ENCODE results near the gene FBLN2. TPM values are rescaled to one million over a fixed set of nuclear protein-coding genes. Genes with fewer than 3 reads are reported as not detected.

Gene FBLN2
- total and polyA plus RNA-seq, 4 donors: 1.3 to 9.1 (median 4.3) TPM

GRCh38 chr3:13577181-13578121, 28.5 kb downstream of the FBLN2 start:
- Histone ChIP-seq H3K36me3 (ENCODE audit: control insufficient read depth in 4 of 4, insufficient read depth in 3 of 4, low read depth in 1 of 4, low read length in 3 of 4) (no peaks in the 10 kb centered on the region), H3K4me1 (ENCODE audit: control insufficient read depth in 4 of 4, insufficient read depth in 4 of 4, low read length in 3 of 4) (no peaks in the 10 kb centered on the region), H3K9me3 (ENCODE audit: control insufficient read depth in 4 of 4, low read length in 3 of 4) (no peaks in the 10 kb centered on the region), H3K4me3 (ENCODE audit: low read depth in 1 of 3, low read length in 3 of 3) (no peak overlapping the region), H3K27ac (ENCODE audit: low read depth in 1 of 2, low read length in 2 of 2) (no peak overlapping the region), H3K9ac (ENCODE audit: low read depth in 1 of 2, low read length in 2 of 2) (no peak overlapping the region), H3K27me3 (ENCODE audit: control insufficient read depth in 4 of 4, insufficient read depth in 4 of 4, low read length in 3 of 4) (no peaks in the 10 kb centered on the region)
- DNase-seq (ENCODE audit: low spot score): no peak
- 92% methylated on average over 13 of the region's 14 CpGs for WGBS
- no peak for TF ChIP-seq SP1 (IDR thresholded peaks at IDR 0.05)
- TF ChIP-seq FOXA1 (IDR thresholded peaks at IDR 0.05): no peak
- TF ChIP-seq GABPA (IDR thresholded peaks at IDR 0.05 in 1 of 2, conservative IDR thresholded peaks at IDR 0.05 in 1 of 2): no peak
- no peak for TF ChIP-seq HNF4G (IDR thresholded peaks at IDR 0.05)
- TF ChIP-seq, protein P1, sequence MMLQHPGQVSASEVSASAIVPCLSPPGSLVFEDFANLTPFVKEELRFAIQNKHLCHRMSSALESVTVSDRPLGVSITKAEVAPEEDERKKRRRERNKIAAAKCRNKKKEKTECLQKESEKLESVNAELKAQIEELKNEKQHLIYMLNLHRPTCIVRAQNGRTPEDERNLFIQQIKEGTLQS (IDR thresholded peaks at IDR 0.05): no peak
- no peak for TF ChIP-seq RAD21 (IDR thresholded peaks at IDR 0.05)
- no peak for TF ChIP-seq TAF1 (conservative IDR thresholded peaks at IDR 0.05)
- no peak for TF ChIP-seq RXRA (IDR thresholded peaks at IDR 0.05)

- no peak for DNase-seq (ENCODE audit: low spot score)
- Histone ChIP-seq H3K36me3 (ENCODE audit: control insufficient read depth in 4 of 4, insufficient read depth in 3 of 4, low read depth in 1 of 4, low read length in 3 of 4) (no peaks in the 10 kb centered on the region), H3K9ac (ENCODE audit: low read depth in 1 of 2, low read length in 2 of 2) (no peak overlapping the region), H3K4me1 (ENCODE audit: control insufficient read depth in 4 of 4, insufficient read depth in 4 of 4, low read length in 3 of 4) (no peaks in the 10 kb centered on the region), H3K27ac (ENCODE audit: low read depth in 1 of 2, low read length in 2 of 2) (no peak overlapping the region), H3K27me3 (ENCODE audit: control insufficient read depth in 4 of 4, insufficient read depth in 4 of 4, low read length in 3 of 4) (peaks cover 0 to 1% (median 0%) of the 10 kb centered on the region in 4 donors), H3K4me3 (ENCODE audit: low read depth in 1 of 3, low read length in 3 of 3) (no peak overlapping the region), H3K9me3 (ENCODE audit: control insufficient read depth in 4 of 4, low read length in 3 of 4) (no peaks in the 10 kb centered on the region)
- TF ChIP-seq RXRA (IDR thresholded peaks at IDR 0.05) (no peak), NR2F2 (IDR thresholded peaks at IDR 0.05) (no peak), GABPA (IDR thresholded peaks at IDR 0.05 in 1 of 2, conservative IDR thresholded peaks at IDR 0.05 in 1 of 2) (no peak), FOXA2 (IDR thresholded peaks at IDR 0.05) (no peak), HNF4G (IDR thresholded peaks at IDR 0.05) (no peak), RAD21 (IDR thresholded peaks at IDR 0.05) (no peak), EGR1 (IDR thresholded peaks at IDR 0.05; ENCODE audit: low read depth in 2 of 2) (no peak), HNF4A (conservative IDR thresholded peaks at IDR 0.05) (no peak), SP1 (IDR thresholded peaks at IDR 0.05) (no peak), YY1 (IDR thresholded peaks at IDR 0.05) (no peak)
- TF ChIP-seq, protein P1 (IDR thresholded peaks at IDR 0.05): no peak
- TF ChIP-seq, protein P2, sequence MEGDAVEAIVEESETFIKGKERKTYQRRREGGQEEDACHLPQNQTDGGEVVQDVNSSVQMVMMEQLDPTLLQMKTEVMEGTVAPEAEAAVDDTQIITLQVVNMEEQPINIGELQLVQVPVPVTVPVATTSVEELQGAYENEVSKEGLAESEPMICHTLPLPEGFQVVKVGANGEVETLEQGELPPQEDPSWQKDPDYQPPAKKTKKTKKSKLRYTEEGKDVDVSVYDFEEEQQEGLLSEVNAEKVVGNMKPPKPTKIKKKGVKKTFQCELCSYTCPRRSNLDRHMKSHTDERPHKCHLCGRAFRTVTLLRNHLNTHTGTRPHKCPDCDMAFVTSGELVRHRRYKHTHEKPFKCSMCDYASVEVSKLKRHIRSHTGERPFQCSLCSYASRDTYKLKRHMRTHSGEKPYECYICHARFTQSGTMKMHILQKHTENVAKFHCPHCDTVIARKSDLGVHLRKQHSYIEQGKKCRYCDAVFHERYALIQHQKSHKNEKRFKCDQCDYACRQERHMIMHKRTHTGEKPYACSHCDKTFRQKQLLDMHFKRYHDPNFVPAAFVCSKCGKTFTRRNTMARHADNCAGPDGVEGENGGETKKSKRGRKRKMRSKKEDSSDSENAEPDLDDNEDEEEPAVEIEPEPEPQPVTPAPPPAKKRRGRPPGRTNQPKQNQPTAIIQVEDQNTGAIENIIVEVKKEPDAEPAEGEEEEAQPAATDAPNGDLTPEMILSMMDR (IDR thresholded peaks at IDR 0.05; ENCODE audit: low read depth, low read length, missing input control): no peak
- 83% methylated on average over 2 of the region's 2 CpGs for WGBS
These were observed 29.3 kb downstream of the FBLN2 start for GRCh38 chr3:13578251-13578650.

DNA sequence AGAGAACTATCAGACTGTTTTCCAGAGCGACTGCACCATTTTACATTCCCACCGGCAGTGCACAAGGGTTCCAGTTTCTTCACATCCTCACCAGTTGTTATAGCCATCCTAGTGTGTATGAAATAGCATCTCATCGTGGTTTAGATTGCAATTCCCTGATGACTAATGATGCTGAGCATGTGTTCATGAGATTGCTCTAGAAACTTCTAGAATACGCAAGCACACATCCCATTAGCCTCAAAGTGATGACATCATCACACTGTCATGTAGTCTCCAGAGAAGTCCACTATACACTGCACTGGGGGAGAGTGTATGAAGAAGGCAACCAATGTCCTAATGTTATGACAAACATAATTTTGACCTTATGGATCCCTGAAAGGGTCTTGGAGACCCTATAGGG, 30.1 kb downstream of the FBLN2 start:
- Histone ChIP-seq H3K27me3 (ENCODE audit: control insufficient read depth in 4 of 4, insufficient read depth in 4 of 4, low read length in 3 of 4) (peaks cover 0 to 2% (median 0%) of the 10 kb centered on the region in 4 donors), H3K27ac (ENCODE audit: low read depth in 1 of 2, low read length in 2 of 2) (no peak overlapping the region), H3K9me3 (ENCODE audit: control insufficient read depth in 4 of 4, low read length in 3 of 4) (no peaks in the 10 kb centered on the region), H3K36me3 (ENCODE audit: control insufficient read depth in 4 of 4, insufficient read depth in 3 of 4, low read depth in 1 of 4, low read length in 3 of 4) (no peaks in the 10 kb centered on the region), H3K9ac (ENCODE audit: low read depth in 1 of 2, low read length in 2 of 2) (no peak overlapping the region), H3K4me1 (ENCODE audit: control insufficient read depth in 4 of 4, insufficient read depth in 4 of 4, low read length in 3 of 4) (no peaks in the 10 kb centered on the region), H3K4me3 (ENCODE audit: low read depth in 1 of 3, low read length in 3 of 3) (no peak overlapping the region)
- TF ChIP-seq TAF1 (conservative IDR thresholded peaks at IDR 0.05): no peak
- TF ChIP-seq, protein P3, sequence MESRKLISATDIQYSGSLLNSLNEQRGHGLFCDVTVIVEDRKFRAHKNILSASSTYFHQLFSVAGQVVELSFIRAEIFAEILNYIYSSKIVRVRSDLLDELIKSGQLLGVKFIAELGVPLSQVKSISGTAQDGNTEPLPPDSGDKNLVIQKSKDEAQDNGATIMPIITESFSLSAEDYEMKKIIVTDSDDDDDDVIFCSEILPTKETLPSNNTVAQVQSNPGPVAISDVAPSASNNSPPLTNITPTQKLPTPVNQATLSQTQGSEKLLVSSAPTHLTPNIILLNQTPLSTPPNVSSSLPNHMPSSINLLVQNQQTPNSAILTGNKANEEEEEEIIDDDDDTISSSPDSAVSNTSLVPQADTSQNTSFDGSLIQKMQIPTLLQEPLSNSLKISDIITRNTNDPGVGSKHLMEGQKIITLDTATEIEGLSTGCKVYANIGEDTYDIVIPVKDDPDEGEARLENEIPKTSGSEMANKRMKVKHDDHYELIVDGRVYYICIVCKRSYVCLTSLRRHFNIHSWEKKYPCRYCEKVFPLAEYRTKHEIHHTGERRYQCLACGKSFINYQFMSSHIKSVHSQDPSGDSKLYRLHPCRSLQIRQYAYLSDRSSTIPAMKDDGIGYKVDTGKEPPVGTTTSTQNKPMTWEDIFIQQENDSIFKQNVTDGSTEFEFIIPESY (IDR thresholded peaks at IDR 0.05): no peak
- TF ChIP-seq HNF4G (IDR thresholded peaks at IDR 0.05): no peak
- TF ChIP-seq YY1 (IDR thresholded peaks at IDR 0.05): no peak
- no peak for TF ChIP-seq EGR1 (IDR thresholded peaks at IDR 0.05; ENCODE audit: low read depth in 2 of 2)
- TF ChIP-seq, protein P2 (IDR thresholded peaks at IDR 0.05; ENCODE audit: low read depth, low read length, missing input control): no peak
- TF ChIP-seq GABPA (IDR thresholded peaks at IDR 0.05 in 1 of 2, conservative IDR thresholded peaks at IDR 0.05 in 1 of 2): no peak
- WGBS: 83% methylated on average over 4 of the region's 4 CpGs
- no peak for DNase-seq (ENCODE audit: low spot score)
